Suprapubic skin (tissue), 4 donors: ENCODE data around the gene L1CAM. TPM values are rescaled to one million over a fixed set of nuclear protein-coding genes. Genes with fewer than 3 reads are reported as not detected.

ENCODE experiments used
- DNase-seq, 2 donors: peaks; one replicate each; pipeline ENCODE4 v3.0.0-alpha.2; 2019; ENCODE audit warnings: low spot score in 2 of 2
- H3K27ac ChIP-seq: fragments of 200-600 bp; sonication (generic); one replicate; pipeline ENCODE4 v1.5.1; 2019
- H3K27me3 ChIP-seq: fragments of 200-600 bp; sonication (generic); one replicate; pipeline ENCODE4 v1.5.1; 2019
- H3K36me3 ChIP-seq: fragments of 200-600 bp; sonication (generic); one replicate; pipeline ENCODE4 v1.5.1; 2019
- H3K4me1 ChIP-seq: fragments of 200-600 bp; sonication (generic); one replicate; pipeline ENCODE4 v1.5.1; 2019
- H3K4me3 ChIP-seq: fragments of 200-600 bp; sonication (generic); one replicate; pipeline ENCODE4 v1.5.1; 2019; ENCODE audit warnings: mild to moderate bottlenecking
- H3K9me3 ChIP-seq: fragments of 200-600 bp; sonication (generic); one replicate; pipeline ENCODE4 v1.5.1; 2019
- CTCF ChIP-seq, 2 donors: fragments of 200-600 bp in 1 of 2; fragments of 450-650 bp in 1 of 2; sonication (generic) in 1 of 2; IDR thresholded peaks; one replicate each; pipeline ENCODE4 v1.5.1; 2016 to 2019; ENCODE audit warnings: antibody characterized with exemption in 2 of 2, mild to moderate bottlenecking in 1 of 2, moderate library complexity in 1 of 2
- EP300 ChIP-seq: sonication (generic); formaldehyde crosslinking; IDR thresholded peaks from one replicate; pipeline ENCODE4 v1.6.1; 2017; ENCODE audit warnings: antibody characterized with exemption
- POLR2A ChIP-seq, 2 donors: fragments of 450-650 bp; IDR thresholded peaks; one replicate each; pipeline ENCODE4 v1.6.1; 2017; ENCODE audit warnings: antibody characterized with exemption in 2 of 2, mild to moderate bottlenecking in 2 of 2, moderate library complexity in 2 of 2
- POLR2AphosphoS5 ChIP-seq, 3 donors: sonication (generic); formaldehyde crosslinking; IDR thresholded peaks; one replicate each; pipeline ENCODE4 v1.6.1; 2017; ENCODE audit warnings: antibody characterized with exemption in 3 of 3
- WGBS: methylation state at CpG from one replicate; pipeline ENCODE4 v1.1.5; 2018; 5-methylcytosine and 5-hydroxymethylcytosine counted together
- total RNA-seq, 4 donors: library from RNA; depleted of rRNA; stranded (reverse); fragments of >200 nt; gene quantifications; one replicate each; pipeline ENCODE4 v1.1.0, GENCODE V29; 2016

L1CAM gene
- total RNA-seq, 4 donors from 2014 or later, result 4.1 to 10.4 (median 8.5) TPM

- TF ChIP-seq EP300 (no peak), POLR2AphosphoS5 (IDR thresholded peaks at IDR 0.05) (no peak), CTCF (IDR thresholded peaks at IDR 0.05) (no peak), POLR2A (IDR thresholded peaks at IDR 0.05) (no peak)
- H3K9me3 ChIP-seq, result no peaks in the 10 kb centered on the region
- no peaks in the 10 kb centered on the region for H3K36me3 ChIP-seq
- no peak for DNase-seq
- H3K4me1 ChIP-seq, result peaks cover 11% of the 10 kb centered on the region
- H3K4me3 ChIP-seq, result no peak overlapping the region
- no peaks in the 10 kb centered on the region for H3K27me3 ChIP-seq
- 86% methylated on average over 25 of the region's 25 CpGs for whole genome bisulfite sequencing
- no peak overlapping the region for H3K27ac ChIP-seq
Observed at GRCh38 chrX:153816831-153817690, 68.9 kb downstream of the L1CAM start.

GRCh38 chrX:153814591-153815315 is 71.2 kb downstream of the L1CAM start:
- no peak for TF ChIP-seq EP300
- TF ChIP-seq POLR2A (IDR thresholded peaks at IDR 0.05), result no peak
- TF ChIP-seq CTCF (IDR thresholded peaks at IDR 0.05), result no peak
- no peak for TF ChIP-seq POLR2AphosphoS5 (IDR thresholded peaks at IDR 0.05)
- 86% methylated on average over 17 of the region's 19 CpGs for WGBS
- Histone ChIP-seq H3K27me3 (no peaks in the 10 kb centered on the region), H3K4me3 (no peak overlapping the region), H3K36me3 (no peaks in the 10 kb centered on the region), H3K4me1 (peaks cover 11% of the 10 kb centered on the region), H3K9me3 (no peaks in the 10 kb centered on the region), H3K27ac (no peak overlapping the region)
- DNase-seq, result no peak

GRCh38 chrX:153813161-153813560 is 72.8 kb downstream of the L1CAM start:
- Histone ChIP-seq H3K9me3 (no peaks in the 10 kb centered on the region), H3K4me3 (no peak overlapping the region), H3K4me1 (no peaks in the 10 kb centered on the region), H3K27ac (no peak overlapping the region), H3K27me3 (no peaks in the 10 kb centered on the region), H3K36me3 (no peaks in the 10 kb centered on the region)
- no peak for DNase-seq
- WGBS, result 92% methylated on average over 5 of the region's 5 CpGs
- no peak for TF ChIP-seq EP300
- no peak for TF ChIP-seq POLR2A (IDR thresholded peaks at IDR 0.05)
- no peak for TF ChIP-seq CTCF (IDR thresholded peaks at IDR 0.05)
- TF ChIP-seq POLR2AphosphoS5 (IDR thresholded peaks at IDR 0.05), result no peak

- no peak for DNase-seq
- Histone ChIP-seq H3K27ac (no peak overlapping the region), H3K27me3 (no peaks in the 10 kb centered on the region), H3K36me3 (no peaks in the 10 kb centered on the region), H3K9me3 (no peaks in the 10 kb centered on the region), H3K4me3 (no peak overlapping the region), H3K4me1 (no peaks in the 10 kb centered on the region)
- whole genome bisulfite sequencing, result 67% methylated on average over 11 of the region's 14 CpGs
- TF ChIP-seq POLR2AphosphoS5 (IDR thresholded peaks at IDR 0.05) (no peak), CTCF (IDR thresholded peaks at IDR 0.05) (no peak), POLR2A (IDR thresholded peaks at IDR 0.05) (no peak), EP300 (no peak)
Observed at GRCh38 chrX:153812220-153812619, 73.8 kb downstream of the L1CAM start.

Other genes with a start within 250 kb of the L1CAM start
- under 1 TPM in 2 of 4 donors, not detected in 2; 0.19 to 0.48 TPM for gene DUSP9, start 239.0 kb downstream of the L1CAM start, total RNA-seq
- 1 to 10 TPM; 1.2 to 1.8 (median 1.4) TPM for gene PNCK, start 212.4 kb downstream of the L1CAM start, total RNA-seq
- 10 to 100 TPM; 26.1 to 74.1 (median 45.2) TPM for gene SLC6A8, start 198.2 kb downstream of the L1CAM start, total RNA-seq
- gene BCAP31, start 161.8 kb downstream of the L1CAM start, total RNA-seq, result 100 to 1,000 TPM; 112 to 170 (median 167) TPM
- gene ABCD1, start 161.3 kb downstream of the L1CAM start, total RNA-seq, result 1 to 10 TPM; 5.9 to 9.4 (median 7.4) TPM
- 10 to 100 TPM; 13.5 to 23.9 (median 19.8) TPM for gene PLXNB3, start 121.9 kb downstream of the L1CAM start, total RNA-seq
- gene SRPK3, start 105.1 kb downstream of the L1CAM start, total RNA-seq, result 1 to 10 TPM in 2 of 4 donors, under 1 TPM in 2; 0.42 to 3.1 (median 1.2) TPM
- 100 to 1,000 TPM in 1 of 4 donors, 10 to 100 TPM in 3; 58.1 to 105 (median 93.8) TPM for gene IDH3G, start 91.8 kb downstream of the L1CAM start, total RNA-seq
- 100 to 1,000 TPM in 3 of 4 donors, 10 to 100 TPM in 1; 86.7 to 200 (median 150) TPM for gene SSR4, start 91.5 kb downstream of the L1CAM start, total RNA-seq
- gene PDZD4, start 55.6 kb downstream of the L1CAM start, total RNA-seq, result 1 to 10 TPM; 2.0 to 6.3 (median 3.0) TPM
- 1 to 10 TPM in 3 of 4 donors, under 1 TPM in 1; 0.78 to 2.4 (median 1.5) TPM for gene AVPR2, start 18.5 kb upstream of the L1CAM start, total RNA-seq
- 10 to 100 TPM in 2 of 4 donors, 1 to 10 TPM in 2; 4.8 to 17.6 (median 9.6) TPM for gene ARHGAP4, start 40.1 kb upstream of the L1CAM start, total RNA-seq
- gene NAA10, start 48.9 kb upstream of the L1CAM start, total RNA-seq, result 10 to 100 TPM; 58.5 to 97.2 (median 73.0) TPM
- gene RENBP, start 58.5 kb upstream of the L1CAM start, total RNA-seq, result 1 to 10 TPM; 1.7 to 9.9 (median 4.6) TPM
- gene HCFC1, start 85.6 kb upstream of the L1CAM start, total RNA-seq, result 10 to 100 TPM; 51.9 to 72.2 (median 55.3) TPM
- gene TMEM187, start 86.6 kb upstream of the L1CAM start, total RNA-seq, result 10 to 100 TPM in 1 of 4 donors, 1 to 10 TPM in 3; 7.8 to 10.7 (median 8.6) TPM
- 10 to 100 TPM; 51.3 to 61.5 (median 58.3) TPM for gene IRAK1, start 133.7 kb upstream of the L1CAM start, total RNA-seq
- gene MECP2, start 211.5 kb upstream of the L1CAM start, total RNA-seq, result 10 to 100 TPM; 19.7 to 76.0 (median 33.9) TPM